NOMO-1 treated with DMSO at 0.1 percent for 48 hours (cell line): ENCODE results near the gene SLC39A3.

Experiments used
- DNase-seq: peaks from one replicate; lab custom pipeline; 2025; ENCODE audit not compliant: unreplicated experiment; lab: John Stamatoyannopoulos, UW

SLC39A3 gene

GRCh38 chr19:2739602-2740313 is at the start of gene SLC39A3:
Gene SLC39A3, minus strand, starts transcription at chr19:2740017. Its CDS starts 2,760 bp downstream, at chr19:2737257.
- peak; percentile 93 for DNase-seq

- DNase-seq = no peak
Measured at GRCh38 chr19:2788237-2788636, 48.4 kb upstream of the SLC39A3 start.

- no peak for DNase-seq
Measured at GRCh38 chr19:2787115-2787514, 47.3 kb upstream of the SLC39A3 start.

GRCh38 chr19:2785244-2785997 is 45.6 kb upstream of the SLC39A3 start, which contains the start of gene THOP1:
Gene THOP1, plus strand, starts transcription at chr19:2785503. Its CDS starts 160 bp downstream, at chr19:2785663.
- DNase-seq = peak; percentile 99

- DNase-seq = no peak
Measured at GRCh38 chr19:2783781-2784145, 43.9 kb upstream of the SLC39A3 start.

- DNase-seq = peak; percentile 99
Measured at GRCh38 chr19:2782936-2783780, 43.3 kb upstream of the SLC39A3 start, which contains the start of gene SGTA. Gene SGTA, minus strand, starts transcription at chr19:2783273. Its CDS starts 14,205 bp downstream, at chr19:2769068.

- DNase-seq = no peak
Measured at GRCh38 chr19:2782329-2782935, 42.6 kb upstream of the SLC39A3 start.

GRCh38 chr19:2780284-2780683 is 40.5 kb upstream of the SLC39A3 start:
- DNase-seq = no peak

- no peak for DNase-seq
Measured at GRCh38 chr19:2779121-2779740, 39.4 kb upstream of the SLC39A3 start.

GRCh38 chr19:2777952-2778683 is 38.3 kb upstream of the SLC39A3 start:
- DNase-seq = no peak

- no peak for DNase-seq
Measured at GRCh38 chr19:2775556-2776430, 36.0 kb upstream of the SLC39A3 start.

GRCh38 chr19:2774953-2775555 is 35.2 kb upstream of the SLC39A3 start:
- DNase-seq = no peak

GRCh38 chr19:2774083-2774679 is 34.4 kb upstream of the SLC39A3 start:
- DNase-seq = no peak

GRCh38 chr19:2771786-2772674 is 32.2 kb upstream of the SLC39A3 start:
- DNase-seq = no peak

GRCh38 chr19:2770055-2771013 is 30.5 kb upstream of the SLC39A3 start:
- no peak for DNase-seq

GRCh38 chr19:2769218-2769617 is 29.4 kb upstream of the SLC39A3 start:
- DNase-seq = no peak
